Caki2 (cell line): Measurements from ENCODE around the gene KCNJ16. TPM values are rescaled to one million over a fixed set of nuclear protein-coding genes. Genes with fewer than 3 reads are reported as not detected.
A peak's percentile ranks its signal among the peaks of the same experiment; 100 is the strongest.

Source experiments
- DNase-seq: peaks from one replicate; pipeline ENCODE4 v3.0.0-alpha.2; 2015; ENCODE audit warnings: low read depth
- in situ Hi-C: cut with HindIII; loops from 2 replicates; pipeline ENCODE4 v1.10.0; 2016; ENCODE audit warnings: low sequenced_read_pairs, low pct_unique_long_range_greater_than_20kb, mixed read lengths
- total RNA-seq: library from RNA; depleted of rRNA; stranded (reverse); fragments of >200 nt; shearing (Covaris generic); gene quantifications from 2 replicates; pipeline ENCODE4 v1.2.3, GENCODE V29; 2014; ENCODE audit warnings: low replicate concordance

The KCNJ16 gene
- total RNA-seq, 1 experiment from 2014 or later = 38.1 TPM

GRCh38 chr17:70139449-70139993, 64.5 kb downstream of the KCNJ16 start:
- in situ Hi-C loops = no loop called here
- DNase-seq = no peak

- DNase-seq = peak; percentile 43
- in situ Hi-C loops = no loop called here
These were observed 69.3 kb downstream of the KCNJ16 start for GRCh38 chr17:70144260-70144846.

GRCh38 chr17:70153210-70153609, 78.2 kb downstream of the KCNJ16 start:
- in situ Hi-C loops = no loop called here
- no peak for DNase-seq

- no peak for DNase-seq
- in situ Hi-C loops = no loop called here
These were observed 82.1 kb downstream of the KCNJ16 start for GRCh38 chr17:70157151-70157550.

- no peak for DNase-seq
- in situ Hi-C loops = no loop called here
These were observed 83.2 kb downstream of the KCNJ16 start for GRCh38 chr17:70158180-70158579.

GRCh38 chr17:70158591-70158990, 83.6 kb downstream of the KCNJ16 start:
- in situ Hi-C loops = no loop called here
- no peak for DNase-seq

- no peak for DNase-seq
- in situ Hi-C loops = loop anchor here (10.0 kb wide), 1 partner anchor 585 kb away; no protein-coding TSS in a partner anchor
These were observed 85.0 kb downstream of the KCNJ16 start for GRCh38 chr17:70159980-70160379.

GRCh38 chr17:70161519-70161918, 86.5 kb downstream of the KCNJ16 start:
- in situ Hi-C loops = loop anchor here (10.0 kb wide), 1 partner anchor 587 kb away; no protein-coding TSS in a partner anchor
- DNase-seq = no peak

- in situ Hi-C loops = loop anchor here (10.0 kb wide), 1 partner anchor 591 kb away; no protein-coding TSS in a partner anchor
- no peak for DNase-seq
These were observed 90.4 kb downstream of the KCNJ16 start for GRCh38 chr17:70165383-70165782.

- in situ Hi-C loops = loop anchor here (10.0 kb wide), 1 partner anchor 592 kb away; no protein-coding TSS in a partner anchor
- no peak for DNase-seq
These were observed 91.6 kb downstream of the KCNJ16 start for GRCh38 chr17:70166615-70167014.

- peak; percentile 80 for DNase-seq
- in situ Hi-C loops = loop anchor here (10.0 kb wide), 1 partner anchor 594 kb away; no protein-coding TSS in a partner anchor
These were observed 93.3 kb downstream of the KCNJ16 start for GRCh38 chr17:70168044-70168976.

- DNase-seq = peak; percentile 95
- in situ Hi-C loops = loop anchor here (10.0 kb wide), 1 partner anchor 594 kb away; no protein-coding TSS in a partner anchor
These were observed 94.1 kb downstream of the KCNJ16 start, which contains the start of gene KCNJ2 for GRCh38 chr17:70168977-70169708. KCNJ2 (plus strand) TSS chr17:70169532; CDS start chr17:70175040, 5,508 bp downstream.

- in situ Hi-C loops = loop anchor here (10.0 kb wide), 1 partner anchor 595 kb away; no protein-coding TSS in a partner anchor
- DNase-seq = peak; percentile 26
These were observed 94.9 kb downstream of the KCNJ16 start for GRCh38 chr17:70169709-70170597.

- in situ Hi-C loops = no loop called here
- no peak for DNase-seq
These were observed 96.1 kb downstream of the KCNJ16 start for GRCh38 chr17:70171159-70171558.

GRCh38 chr17:70172449-70172848, 97.4 kb downstream of the KCNJ16 start:
- in situ Hi-C loops = no loop called here
- no peak for DNase-seq

GRCh38 chr17:70172923-70173322, 97.9 kb downstream of the KCNJ16 start:
- in situ Hi-C loops = no loop called here
- no peak for DNase-seq

- DNase-seq = no peak
- in situ Hi-C loops = no loop called here
These were observed 98.7 kb downstream of the KCNJ16 start for GRCh38 chr17:70173681-70174080.
